D721Med (cell line): ENCODE measurements around the gene TMTC3.

ENCODE experiments used
- DNase-seq: peaks from one replicate; pipeline ENCODE4 v3.0.0; 2011; ENCODE audit warnings: low spot score; ENCODE audit not compliant: insufficient read length
- FAIRE-seq: peaks from 2 replicates; lab custom pipeline; 2011; peaks lifted over from hg19 to GRCh38; lab: Jason Lieb, UNC
- TF ChIP-seq, protein P1 (sequence below): IDR thresholded peaks from 2 replicates; pipeline ENCODE4 v1.5.1; 2012; ENCODE audit warnings: mild to moderate bottlenecking, control low read depth; ENCODE audit not compliant: insufficient read depth; ENCODE audit errors: missing control alignments

Gene TMTC3

DNA sequence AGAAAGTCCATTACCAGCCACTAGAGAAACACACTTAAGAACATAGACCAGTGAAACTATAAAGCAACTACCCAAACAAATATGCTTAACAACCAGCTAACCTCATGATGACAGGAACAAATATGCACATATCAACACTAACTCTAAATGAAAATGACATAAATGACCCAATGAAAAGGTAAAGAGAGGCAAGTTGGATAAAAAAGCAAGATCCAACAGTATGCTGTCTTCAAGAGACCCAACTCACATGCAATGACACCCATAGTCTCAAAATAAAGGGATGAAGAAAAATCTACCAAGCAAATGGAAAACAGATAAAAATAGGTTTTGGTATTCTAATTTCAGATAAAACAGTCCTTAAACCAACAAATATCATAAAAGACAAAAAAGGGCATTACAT lies 77.8 kb downstream of the TMTC3 start:
- no peak for FAIRE-seq
- TF ChIP-seq, protein P1, sequence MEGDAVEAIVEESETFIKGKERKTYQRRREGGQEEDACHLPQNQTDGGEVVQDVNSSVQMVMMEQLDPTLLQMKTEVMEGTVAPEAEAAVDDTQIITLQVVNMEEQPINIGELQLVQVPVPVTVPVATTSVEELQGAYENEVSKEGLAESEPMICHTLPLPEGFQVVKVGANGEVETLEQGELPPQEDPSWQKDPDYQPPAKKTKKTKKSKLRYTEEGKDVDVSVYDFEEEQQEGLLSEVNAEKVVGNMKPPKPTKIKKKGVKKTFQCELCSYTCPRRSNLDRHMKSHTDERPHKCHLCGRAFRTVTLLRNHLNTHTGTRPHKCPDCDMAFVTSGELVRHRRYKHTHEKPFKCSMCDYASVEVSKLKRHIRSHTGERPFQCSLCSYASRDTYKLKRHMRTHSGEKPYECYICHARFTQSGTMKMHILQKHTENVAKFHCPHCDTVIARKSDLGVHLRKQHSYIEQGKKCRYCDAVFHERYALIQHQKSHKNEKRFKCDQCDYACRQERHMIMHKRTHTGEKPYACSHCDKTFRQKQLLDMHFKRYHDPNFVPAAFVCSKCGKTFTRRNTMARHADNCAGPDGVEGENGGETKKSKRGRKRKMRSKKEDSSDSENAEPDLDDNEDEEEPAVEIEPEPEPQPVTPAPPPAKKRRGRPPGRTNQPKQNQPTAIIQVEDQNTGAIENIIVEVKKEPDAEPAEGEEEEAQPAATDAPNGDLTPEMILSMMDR, result no peak

DNA sequence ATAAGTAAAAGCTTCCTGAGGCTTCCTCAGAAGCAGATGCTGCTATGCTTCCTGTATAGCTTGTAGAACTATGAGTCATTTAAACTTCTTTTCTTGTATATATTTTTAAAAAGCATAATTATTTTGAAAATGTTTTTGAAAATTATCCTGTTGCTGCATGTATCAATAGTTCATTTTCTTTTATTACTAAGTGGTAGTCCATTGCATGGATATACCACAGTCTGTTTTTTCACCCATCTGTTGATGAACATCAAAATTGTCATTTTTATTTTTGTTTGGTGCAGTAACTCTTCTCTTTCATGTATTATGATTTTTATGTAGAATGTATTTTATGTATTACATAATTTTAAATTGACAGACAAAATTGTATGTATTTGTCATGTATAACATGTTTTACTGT lies 81.4 kb downstream of the TMTC3 start:
- DNase-seq (no peak), FAIRE-seq (no peak)
- TF ChIP-seq, protein P1, result no peak

More for the DNA sequence above, 77.8 kb downstream of the TMTC3 start:
- no peak for DNase-seq

DNA sequence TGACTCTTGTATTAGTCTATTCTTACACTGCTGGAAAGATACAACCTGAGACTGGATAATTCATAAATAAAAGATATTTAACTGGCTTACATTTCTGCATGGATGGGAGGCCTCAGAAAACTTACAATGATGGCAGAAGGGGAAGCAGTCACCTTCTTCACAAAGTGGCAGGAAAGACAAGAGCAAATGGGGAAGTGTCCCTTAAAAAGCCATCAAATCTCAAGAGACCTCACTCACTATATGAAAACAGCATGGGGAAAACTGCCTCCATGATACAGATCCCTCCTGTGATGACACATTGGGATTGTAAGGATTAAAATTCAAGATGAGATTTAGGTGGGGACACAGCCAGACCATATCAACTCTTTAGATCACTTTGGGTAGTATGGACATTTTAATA lies 83.7 kb downstream of the TMTC3 start:
- no peak for FAIRE-seq
- DNase-seq, result no peak
- TF ChIP-seq, protein P1, result no peak

DNA sequence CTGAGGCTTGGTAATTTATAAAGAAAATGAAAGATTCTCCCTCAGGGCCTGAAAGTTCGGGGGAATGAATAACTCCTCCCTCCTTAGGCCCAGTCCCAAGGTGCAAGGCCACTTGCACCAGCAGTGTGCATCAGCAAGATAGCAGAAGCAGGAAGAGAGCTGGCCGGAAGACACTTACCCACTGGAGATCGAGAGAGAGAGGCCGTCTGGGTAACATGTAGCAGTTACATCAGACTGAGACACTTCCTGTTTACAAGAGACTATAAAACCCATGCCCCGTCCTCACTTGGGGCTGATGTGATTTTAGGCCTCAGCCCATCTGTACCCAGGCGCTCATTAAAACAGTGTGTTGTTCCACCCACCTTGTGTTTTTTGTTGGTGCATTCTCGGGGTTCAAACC lies 85.2 kb downstream of the TMTC3 start:
- TF ChIP-seq, protein P1, result no peak
- FAIRE-seq (no peak), DNase-seq (no peak)

DNA sequence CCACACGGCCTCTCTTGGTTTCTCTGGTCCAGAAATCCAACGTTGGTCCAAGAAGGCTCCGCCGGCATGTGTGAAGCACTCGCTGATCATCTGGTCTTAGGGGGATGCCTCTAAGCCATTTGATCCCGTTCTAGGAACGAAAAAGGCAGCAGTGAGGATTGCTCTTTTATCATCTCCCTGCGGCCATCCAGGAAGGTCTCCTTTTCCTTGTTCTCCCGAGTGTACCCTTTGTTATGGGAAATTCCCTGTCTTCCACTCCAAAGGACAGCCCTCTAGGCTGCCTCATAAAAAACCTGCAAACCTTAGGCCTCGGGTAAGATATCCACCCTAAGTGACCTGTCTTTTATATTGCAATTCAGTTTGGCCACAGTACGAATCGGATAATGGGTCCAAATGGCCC lies 85.8 kb downstream of the TMTC3 start:
- DNase-seq (no peak), FAIRE-seq (no peak)
- TF ChIP-seq, protein P1, result no peak

DNA sequence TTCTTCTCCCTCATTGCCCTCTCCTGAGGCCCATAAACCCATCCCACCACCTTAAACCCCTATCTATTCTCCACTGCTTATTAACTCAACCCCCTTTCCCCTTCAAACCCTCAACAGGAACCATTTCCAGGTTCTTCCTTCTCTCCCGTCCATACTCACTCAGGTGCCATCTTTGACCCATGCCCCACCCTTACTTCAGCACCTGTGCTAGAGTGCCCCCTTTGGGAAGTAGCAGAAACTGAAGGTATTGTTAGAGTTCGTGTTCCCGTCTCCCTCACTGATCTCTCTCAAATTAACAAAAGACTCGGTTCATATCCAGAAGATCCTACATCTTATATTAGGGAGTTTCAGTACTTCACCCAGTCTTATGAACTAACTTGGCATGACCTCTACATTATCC lies 86.6 kb downstream of the TMTC3 start:
- TF ChIP-seq, protein P1, result no peak
- FAIRE-seq, result no peak
- DNase-seq, result no peak

DNA sequence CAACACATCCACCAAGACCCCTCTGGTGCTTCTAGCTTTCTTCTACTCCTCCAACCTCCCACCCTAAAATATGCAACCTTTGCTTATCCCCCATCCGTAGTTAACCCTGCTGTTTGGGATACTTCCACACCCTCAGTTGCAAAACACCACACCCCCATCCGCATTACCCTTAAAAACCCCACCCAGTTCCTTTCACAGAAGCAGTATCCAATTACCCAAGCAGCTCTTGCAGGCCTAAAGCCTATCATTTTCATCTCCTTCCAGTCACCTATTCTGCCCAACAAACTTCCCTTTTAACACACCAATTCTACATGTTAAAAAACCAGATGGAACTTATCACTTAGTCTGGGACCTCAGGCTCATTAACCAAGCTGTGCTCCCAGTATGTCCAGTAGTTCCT lies 88.2 kb downstream of the TMTC3 start:
- TF ChIP-seq, protein P1, result no peak
- FAIRE-seq (no peak), DNase-seq (no peak)
